SJCRH30 (cell line): Measurements from ENCODE around the gene SHTN1. TPM values are rescaled to one million over a fixed set of nuclear protein-coding genes. Genes with fewer than 3 reads are reported as not detected.

Source experiments
- DNase-seq, 2 experiments: peaks; one replicate each; pipeline ENCODE4 v3.0.0-alpha.2; 2015 to 2020
- H3K27ac ChIP-seq: fragments of 250-450 bp; sonication (Bioruptor Pico); 2 replicates; pipeline ENCODE4 v1.5.1; 2020; ENCODE audit warnings: mild to moderate bottlenecking, moderate library complexity
- H3K27me3 ChIP-seq: fragments of 250-450 bp; sonication (Bioruptor Pico); 2 replicates; pipeline ENCODE4 v1.5.1; 2020; ENCODE audit warnings: mild to moderate bottlenecking, moderate library complexity
- H3K36me3 ChIP-seq: fragments of 250-450 bp; sonication (Bioruptor Pico); 2 replicates; pipeline ENCODE4 v1.5.1; 2020; ENCODE audit warnings: mild to moderate bottlenecking, moderate library complexity
- H3K4me1 ChIP-seq: fragments of 250-450 bp; sonication (Bioruptor Pico); 2 replicates; pipeline ENCODE4 v1.5.1; 2020; ENCODE audit warnings: mild to moderate bottlenecking, moderate library complexity
- H3K4me3 ChIP-seq: fragments of 250-450 bp; sonication (Bioruptor Pico); 2 replicates; pipeline ENCODE4 v1.5.1; 2020; ENCODE audit warnings: mild to moderate bottlenecking, moderate library complexity
- H3K9me3 ChIP-seq: fragments of 250-450 bp; sonication (Bioruptor Pico); replicated peaks from 2 replicates; pipeline ENCODE4 v1.5.1; 2020; ENCODE audit warnings: mild to moderate bottlenecking, moderate library complexity
- total RNA-seq: library from RNA; depleted of rRNA; stranded (reverse); fragments of >200 nt; shearing (Covaris generic); gene quantifications from 2 replicates; pipeline ENCODE4 v1.2.3, GENCODE V29; 2014; rRNA removed

The SHTN1 gene
- total RNA-seq, result 7.1 and 8.8 TPM in 2 replicates

- no peaks in the 10 kb centered on the region for H3K27me3 ChIP-seq
- no peaks in the 10 kb centered on the region for H3K9me3 ChIP-seq
- peak within 1 kb of the TSS; percentile 75 for H3K27ac ChIP-seq
- H3K4me3 ChIP-seq, result peak within 1 kb of the TSS; percentile 89
- H3K36me3 ChIP-seq, result no peaks in the 10 kb centered on the region
- DNase-seq, result peak in 1 of 2 experiments; percentile 59
- H3K4me1 ChIP-seq, result no peaks in the 10 kb centered on the region; the same call in 1 of the 2 replicates
Observed at GRCh38 chr10:117005026-117005526, at the start of gene SHTN1. SHTN1 (minus strand) TSS chr10:117005187; CDS start chr10:117005079, 108 bp downstream.

- Histone ChIP-seq H3K4me3 (no peak overlapping the region), H3K36me3 (no peaks in the 10 kb centered on the region), H3K27ac (no peak overlapping the region), H3K4me1 (no peaks in the 10 kb centered on the region), H3K9me3 (no peaks in the 10 kb centered on the region), H3K27me3 (no peaks in the 10 kb centered on the region)
- DNase-seq, result no peak
Observed at GRCh38 chr10:117053482-117053881, 48.5 kb upstream of the SHTN1 start.

- no peak overlapping the region for H3K27ac ChIP-seq
- no peaks in the 10 kb centered on the region for H3K36me3 ChIP-seq
- no peak for DNase-seq
- H3K4me3 ChIP-seq, result no peak overlapping the region
- H3K4me1 ChIP-seq, result no peaks in the 10 kb centered on the region
- H3K9me3 ChIP-seq, result no peaks in the 10 kb centered on the region
- no peaks in the 10 kb centered on the region for H3K27me3 ChIP-seq
Observed at GRCh38 chr10:117047947-117048346, 43.0 kb upstream of the SHTN1 start.

GRCh38 chr10:117016266-117016665, 11.3 kb upstream of the SHTN1 start:
- no peaks in the 10 kb centered on the region for H3K4me1 ChIP-seq
- H3K9me3 ChIP-seq, result no peaks in the 10 kb centered on the region
- no peak for DNase-seq
- no peak overlapping the region for H3K27ac ChIP-seq
- peaks cover 2% of the 10 kb centered on the region; the same call in 1 of the 2 replicates for H3K27me3 ChIP-seq
- no peak overlapping the region for H3K4me3 ChIP-seq
- no peaks in the 10 kb centered on the region for H3K36me3 ChIP-seq

- H3K27ac ChIP-seq, result no peak overlapping the region
- peaks cover 2% of the 10 kb centered on the region; the same call in 1 of the 2 replicates for H3K27me3 ChIP-seq
- H3K4me1 ChIP-seq, result no peaks in the 10 kb centered on the region
- peak in 1 of 2 experiments; percentile 5 for DNase-seq
- H3K36me3 ChIP-seq, result no peaks in the 10 kb centered on the region
- H3K4me3 ChIP-seq, result no peak overlapping the region
- no peaks in the 10 kb centered on the region for H3K9me3 ChIP-seq
Observed at GRCh38 chr10:117014835-117015234, 9.8 kb upstream of the SHTN1 start.

- H3K4me1 ChIP-seq, result no peaks in the 10 kb centered on the region
- H3K27ac ChIP-seq, result no peak overlapping the region
- no peaks in the 10 kb centered on the region for H3K36me3 ChIP-seq
- no peaks in the 10 kb centered on the region for H3K9me3 ChIP-seq
- no peak for DNase-seq
- no peaks in the 10 kb centered on the region for H3K27me3 ChIP-seq
- H3K4me3 ChIP-seq, result no peak overlapping the region
Observed at GRCh38 chr10:117007080-117007479, 2.1 kb upstream of the SHTN1 start.

- no peaks in the 10 kb centered on the region for H3K27me3 ChIP-seq
- peak overlapping the region; percentile 75 for H3K27ac ChIP-seq
- DNase-seq, result peak; percentile 25 to 45
- H3K4me1 ChIP-seq, result no peaks in the 10 kb centered on the region; the same call in 1 of the 2 replicates
- H3K36me3 ChIP-seq, result no peaks in the 10 kb centered on the region
- peak overlapping the region; percentile 89 for H3K4me3 ChIP-seq
- no peaks in the 10 kb centered on the region for H3K9me3 ChIP-seq
Observed at GRCh38 chr10:117005527-117006055, 604 bp upstream of the SHTN1 start.

GRCh38 chr10:117004227-117005025, 561 bp downstream of the SHTN1 start:
- H3K9me3 ChIP-seq, result no peaks in the 10 kb centered on the region
- no peaks in the 10 kb centered on the region for H3K27me3 ChIP-seq
- DNase-seq, result peak; percentile 53 to 61
- peak overlapping the region; percentile 75 for H3K27ac ChIP-seq
- H3K4me1 ChIP-seq, result no peaks in the 10 kb centered on the region; the same call in 1 of the 2 replicates
- H3K4me3 ChIP-seq, result peak overlapping the region; percentile 89
- H3K36me3 ChIP-seq, result no peaks in the 10 kb centered on the region

- DNase-seq, result no peak
- no peaks in the 10 kb centered on the region; the same call in 1 of the 2 replicates for H3K36me3 ChIP-seq
- no peaks in the 10 kb centered on the region for H3K27me3 ChIP-seq
- H3K4me1 ChIP-seq, result no peaks in the 10 kb centered on the region; the same call in 1 of the 2 replicates
- H3K9me3 ChIP-seq, result no peaks in the 10 kb centered on the region
- H3K27ac ChIP-seq, result no peak overlapping the region
- no peak overlapping the region for H3K4me3 ChIP-seq
Observed at GRCh38 chr10:117003336-117003735, 1.7 kb downstream of the SHTN1 start.

- Histone ChIP-seq H3K27me3 (no peaks in the 10 kb centered on the region), H3K4me1 (no peaks in the 10 kb centered on the region; the same call in 1 of the 2 replicates), H3K27ac (no peak overlapping the region), H3K4me3 (no peak overlapping the region), H3K36me3 (no peaks in the 10 kb centered on the region; the same call in 1 of the 2 replicates), H3K9me3 (no peaks in the 10 kb centered on the region)
- no peak for DNase-seq
Observed at GRCh38 chr10:117002206-117002605, 2.8 kb downstream of the SHTN1 start.

- no peaks in the 10 kb centered on the region for H3K27me3 ChIP-seq
- no peaks in the 10 kb centered on the region; the same call in 1 of the 2 replicates for H3K4me1 ChIP-seq
- no peak overlapping the region for H3K27ac ChIP-seq
- no peaks in the 10 kb centered on the region; the same call in 1 of the 2 replicates for H3K36me3 ChIP-seq
- H3K9me3 ChIP-seq, result no peaks in the 10 kb centered on the region
- no peak for DNase-seq
- no peak overlapping the region for H3K4me3 ChIP-seq
Observed at GRCh38 chr10:117001144-117001543, 3.8 kb downstream of the SHTN1 start.

GRCh38 chr10:117000580-117000979, 4.4 kb downstream of the SHTN1 start:
- no peak overlapping the region for H3K4me3 ChIP-seq
- H3K9me3 ChIP-seq, result no peaks in the 10 kb centered on the region
- H3K4me1 ChIP-seq, result no peaks in the 10 kb centered on the region; the same call in 1 of the 2 replicates
- no peaks in the 10 kb centered on the region; the same call in 1 of the 2 replicates for H3K36me3 ChIP-seq
- H3K27ac ChIP-seq, result no peak overlapping the region
- no peaks in the 10 kb centered on the region for H3K27me3 ChIP-seq
- no peak for DNase-seq

- no peak overlapping the region for H3K4me3 ChIP-seq
- no peaks in the 10 kb centered on the region; the same call in 1 of the 2 replicates for H3K36me3 ChIP-seq
- no peaks in the 10 kb centered on the region for H3K9me3 ChIP-seq
- H3K27me3 ChIP-seq, result no peaks in the 10 kb centered on the region
- DNase-seq, result no peak
- H3K27ac ChIP-seq, result no peak overlapping the region
- H3K4me1 ChIP-seq, result no peaks in the 10 kb centered on the region; the same call in 1 of the 2 replicates
Observed at GRCh38 chr10:116998172-116998571, 6.8 kb downstream of the SHTN1 start.

- Histone ChIP-seq H3K27me3 (no peaks in the 10 kb centered on the region), H3K27ac (no peak overlapping the region), H3K9me3 (no peaks in the 10 kb centered on the region), H3K36me3 (no peaks in the 10 kb centered on the region; the same call in 1 of the 2 replicates), H3K4me3 (no peak overlapping the region), H3K4me1 (no peaks in the 10 kb centered on the region; the same call in 1 of the 2 replicates)
- no peak for DNase-seq
Observed at GRCh38 chr10:116997015-116997414, 8.0 kb downstream of the SHTN1 start.

- no peak overlapping the region for H3K27ac ChIP-seq
- DNase-seq, result no peak
- H3K9me3 ChIP-seq, result no peaks in the 10 kb centered on the region
- no peaks in the 10 kb centered on the region for H3K27me3 ChIP-seq
- no peaks in the 10 kb centered on the region; the same call in 1 of the 2 replicates for H3K36me3 ChIP-seq
- no peaks in the 10 kb centered on the region for H3K4me1 ChIP-seq
- no peak overlapping the region for H3K4me3 ChIP-seq
Observed at GRCh38 chr10:116995648-116996047, 9.3 kb downstream of the SHTN1 start.
